NCI-H1694 (cell line): ENCODE data around the gene KCNMA1.

Source experiments
- DNase-seq: peaks from one replicate; lab custom pipeline; 2025; lab: John Stamatoyannopoulos, UW

The KCNMA1 gene

GRCh38 chr10:77633376-77633775 lies 4.2 kb downstream of the KCNMA1 start:
- no peak for DNase-seq

DNA sequence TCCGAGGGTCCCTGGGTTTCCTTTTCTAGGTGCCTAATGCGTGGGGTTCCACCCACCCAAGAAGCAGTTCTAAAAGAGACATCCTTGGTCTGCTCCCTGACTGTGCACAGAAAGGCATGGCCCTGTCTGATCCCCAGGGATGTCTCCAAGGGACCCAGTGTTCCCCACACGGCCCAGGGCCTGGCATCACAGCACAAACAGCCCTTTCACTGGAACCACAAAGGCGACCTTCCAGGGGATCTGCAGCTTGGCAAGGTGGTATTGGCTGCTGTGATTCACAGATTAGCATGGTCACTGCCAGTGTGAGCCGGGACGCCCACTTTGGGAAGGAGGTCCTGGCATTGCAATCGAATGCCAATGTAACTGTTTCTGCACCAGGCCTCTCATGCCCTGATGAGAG lies 6.4 kb downstream of the KCNMA1 start:
- no peak for DNase-seq

GRCh38 chr10:77630507-77630848 lies 7.1 kb downstream of the KCNMA1 start:
- DNase-seq: no peak

DNA sequence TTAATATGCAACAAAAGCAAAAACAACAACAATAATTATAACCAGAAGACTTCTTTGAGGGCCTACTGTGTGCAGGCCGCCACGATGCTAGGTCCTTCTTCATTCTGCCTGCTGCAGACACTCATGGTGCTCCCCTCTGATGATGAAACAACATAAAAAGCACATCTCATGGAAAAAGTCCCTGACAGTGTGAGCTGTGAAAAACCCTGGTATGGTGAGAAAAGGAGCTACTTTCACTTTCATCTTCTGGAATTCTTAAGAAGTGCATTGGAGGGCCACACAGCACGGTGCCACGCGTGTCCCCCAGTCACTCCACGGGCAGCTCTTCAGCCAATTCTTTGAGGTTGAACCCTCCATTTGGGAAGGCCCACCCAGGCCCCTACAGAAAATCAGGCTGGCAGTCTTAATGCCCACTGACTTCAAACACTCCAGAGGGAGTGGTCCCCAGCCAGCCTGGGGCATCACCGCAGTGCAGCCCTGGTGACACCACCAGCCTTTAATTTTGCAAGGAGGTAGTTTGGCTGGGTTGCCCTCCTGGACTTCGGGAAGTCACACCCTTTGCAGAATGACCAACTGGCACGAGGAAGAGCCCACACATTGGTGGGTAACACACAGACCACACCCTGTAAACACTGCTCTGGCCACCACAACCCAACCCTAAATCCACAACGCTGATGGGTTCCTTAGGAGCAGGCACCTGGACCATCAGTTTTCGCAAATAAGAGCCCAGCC lies 7.7 kb downstream of the KCNMA1 start:
- DNase-seq: no peak

DNA sequence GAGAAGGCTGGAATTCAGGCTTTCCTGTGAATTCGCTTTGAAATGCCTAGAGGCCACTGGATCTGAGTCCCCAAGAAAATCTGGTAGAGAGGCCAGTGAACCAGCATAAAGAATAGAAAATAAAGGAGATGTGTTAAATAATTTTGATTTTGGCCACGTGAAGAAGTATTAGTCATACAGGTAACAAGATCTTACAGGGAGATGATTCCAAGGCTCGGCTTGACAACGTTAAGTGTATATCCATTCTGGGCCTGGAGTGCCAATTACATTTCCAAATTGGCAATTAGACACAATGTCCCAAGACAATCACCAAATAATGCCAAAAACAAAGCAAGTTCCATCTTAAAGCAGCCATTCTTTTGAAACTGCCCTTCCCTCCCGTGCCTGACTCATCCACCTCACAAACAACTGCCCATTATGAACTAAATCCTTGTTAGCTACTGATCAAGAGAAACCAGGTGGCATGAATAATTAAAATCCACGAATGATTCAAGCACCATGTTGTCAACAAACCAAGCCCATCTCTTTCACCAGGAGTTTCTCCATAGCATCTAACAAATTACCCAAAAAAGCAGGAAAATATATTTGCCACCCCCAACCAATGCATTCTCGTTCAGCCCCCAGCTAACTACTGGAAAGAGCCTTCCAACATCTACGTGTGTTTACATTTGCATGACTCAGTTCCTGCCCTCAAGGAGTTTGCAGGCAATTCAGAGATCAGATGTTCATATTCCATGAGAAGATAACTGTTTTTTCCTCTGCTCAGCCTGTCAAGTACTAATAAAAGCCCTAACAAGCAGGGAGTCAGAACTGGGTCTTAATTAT lies 8.5 kb downstream of the KCNMA1 start:
- no peak for DNase-seq

DNA sequence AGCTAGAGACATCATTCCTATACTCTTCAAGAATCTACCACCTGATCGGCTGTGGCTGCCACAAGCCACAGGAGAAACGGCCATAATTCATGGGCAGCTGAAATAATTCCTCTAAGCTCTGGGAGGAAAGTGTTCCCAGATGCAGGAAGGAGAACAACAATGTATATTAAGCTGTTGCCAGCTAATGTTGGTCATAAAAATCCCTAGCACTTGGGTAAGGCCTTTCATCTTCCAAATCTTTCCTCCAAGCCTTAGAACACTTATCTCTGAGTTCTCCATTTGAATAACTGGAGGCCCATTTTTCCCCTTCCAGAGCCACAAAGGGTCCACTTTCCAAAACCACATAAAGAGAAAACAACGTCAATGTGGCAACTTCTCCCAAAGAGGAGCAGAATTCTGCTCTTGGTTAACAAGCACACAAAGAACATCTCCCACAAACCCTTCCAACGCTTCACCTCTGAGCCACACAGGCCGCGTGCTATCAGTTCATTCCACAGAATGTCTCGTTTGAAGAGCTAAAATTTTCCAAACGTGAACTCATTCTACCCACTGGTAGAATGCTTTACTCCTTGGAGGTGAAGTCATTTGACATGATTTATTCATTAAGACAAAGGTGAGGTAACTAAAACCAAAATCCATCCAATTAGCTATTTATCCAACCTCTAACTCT lies 11.2 kb downstream of the KCNMA1 start:
- DNase-seq: no peak

GRCh38 chr10:77625379-77625778 lies 12.2 kb downstream of the KCNMA1 start:
- no peak for DNase-seq

- no peak for DNase-seq
Measured at GRCh38 chr10:77622889-77623291, 14.7 kb downstream of the KCNMA1 start.

GRCh38 chr10:77620731-77621130 lies 16.9 kb downstream of the KCNMA1 start:
- DNase-seq: no peak

GRCh38 chr10:77619964-77620703 lies 17.5 kb downstream of the KCNMA1 start:
- DNase-seq: no peak

GRCh38 chr10:77618117-77618516 lies 19.5 kb downstream of the KCNMA1 start:
- DNase-seq: no peak

DNA sequence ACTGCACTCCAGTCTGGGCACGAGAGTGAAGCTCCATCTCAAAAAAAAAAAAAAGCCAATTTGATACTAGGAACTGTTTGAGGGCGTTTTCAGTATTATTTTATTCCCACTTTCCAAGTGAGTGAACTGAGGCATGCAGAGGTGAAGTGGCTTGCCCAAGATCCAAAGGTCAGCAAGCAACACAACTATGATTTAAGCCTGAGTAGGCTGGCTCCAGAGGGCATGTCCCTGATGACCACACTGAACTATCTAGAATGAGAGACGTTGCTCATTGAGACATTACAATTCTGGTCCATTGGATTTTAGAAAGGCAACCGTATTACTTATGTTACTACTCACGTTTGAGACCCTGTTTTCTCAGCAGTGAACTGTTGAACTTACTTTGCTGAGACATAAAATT lies 20.8 kb downstream of the KCNMA1 start:
- DNase-seq: no peak

DNA sequence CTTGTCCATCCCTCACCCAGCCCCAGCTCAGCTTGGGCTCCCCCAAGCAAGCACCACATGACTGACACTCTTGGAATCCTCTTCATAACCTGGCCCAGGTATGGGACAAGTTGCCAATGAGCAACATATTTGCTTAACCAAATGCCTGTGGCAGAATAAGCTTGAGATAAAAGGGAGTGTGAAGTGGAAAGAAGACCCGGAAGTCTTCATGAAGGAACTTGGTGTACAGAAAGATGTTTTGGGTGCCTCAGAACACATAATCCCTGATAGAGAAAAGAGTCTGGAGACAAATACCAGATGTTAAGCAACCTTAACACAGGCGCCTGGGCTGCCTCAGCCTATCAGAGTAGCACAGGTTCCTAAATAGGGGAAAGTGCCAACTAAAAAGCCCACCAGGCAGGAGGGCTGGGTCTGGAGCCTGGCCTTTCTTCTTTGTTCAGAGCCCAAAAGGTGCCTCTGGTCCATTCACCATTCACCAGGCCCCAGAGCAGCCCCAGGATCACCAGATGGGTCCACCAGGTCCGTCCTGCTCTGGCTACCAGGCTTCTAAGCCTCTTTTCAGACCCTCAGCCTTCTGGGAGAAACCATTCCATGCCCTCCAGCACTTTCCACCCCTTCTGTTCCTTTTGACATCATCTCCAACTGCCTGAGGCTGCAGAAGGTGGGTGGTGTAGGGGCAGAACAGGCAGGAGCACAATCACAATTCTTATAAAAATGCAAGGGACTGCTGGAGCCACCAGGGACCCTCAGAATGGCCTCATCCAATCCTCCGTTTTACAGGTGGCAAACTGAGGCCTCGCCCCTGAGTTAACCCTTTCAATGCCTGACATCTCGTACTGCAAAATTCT lies 22.6 kb downstream of the KCNMA1 start:
- DNase-seq: no peak

GRCh38 chr10:77613476-77614130 lies 24.0 kb downstream of the KCNMA1 start:
- no peak for DNase-seq

DNA sequence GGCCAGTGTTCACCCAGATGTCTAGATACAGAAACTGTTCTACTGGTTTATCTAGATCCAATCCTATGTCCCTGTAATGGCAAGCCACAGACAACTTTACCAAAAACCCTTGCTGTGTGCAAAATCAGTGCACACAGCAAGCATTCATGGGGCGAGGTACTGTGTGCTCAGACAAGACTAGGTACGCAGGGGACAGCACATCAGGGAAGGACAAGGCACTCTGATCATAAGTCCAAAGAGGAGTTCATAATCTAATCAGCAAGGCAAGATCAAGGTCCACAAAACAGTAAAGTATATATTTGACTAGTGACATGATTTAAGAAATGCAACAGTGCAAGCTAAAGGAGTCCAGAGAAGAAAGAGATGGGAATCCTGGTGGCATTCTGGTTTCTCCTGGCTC lies 25.9 kb downstream of the KCNMA1 start:
- DNase-seq: no peak

GRCh38 chr10:77611221-77611620 lies 26.4 kb downstream of the KCNMA1 start:
- no peak for DNase-seq

DNA sequence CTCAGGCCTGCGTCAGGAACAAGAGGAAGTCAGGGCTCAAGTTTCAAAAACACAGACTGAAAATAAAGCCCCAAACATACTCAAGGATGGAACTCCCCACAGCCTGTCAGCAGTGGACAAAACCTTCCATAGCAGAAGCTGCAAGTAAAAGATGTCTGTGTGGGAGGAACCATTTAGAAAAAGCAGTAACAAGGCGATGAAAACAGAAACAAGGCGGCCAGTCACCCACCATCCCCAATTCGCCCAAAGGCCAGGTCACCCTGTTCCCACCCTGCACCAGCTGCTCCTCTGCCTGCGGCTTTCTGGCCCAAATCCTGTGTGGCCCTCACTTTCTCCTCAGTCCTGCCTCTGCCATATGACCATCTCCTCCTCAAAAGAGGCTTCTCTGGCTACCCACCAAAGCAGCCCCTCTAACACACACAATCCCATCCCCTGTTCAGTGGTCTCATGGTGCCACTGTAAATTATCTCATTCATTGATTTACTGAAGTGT lies 27.8 kb downstream of the KCNMA1 start:
- DNase-seq: no peak

DNA sequence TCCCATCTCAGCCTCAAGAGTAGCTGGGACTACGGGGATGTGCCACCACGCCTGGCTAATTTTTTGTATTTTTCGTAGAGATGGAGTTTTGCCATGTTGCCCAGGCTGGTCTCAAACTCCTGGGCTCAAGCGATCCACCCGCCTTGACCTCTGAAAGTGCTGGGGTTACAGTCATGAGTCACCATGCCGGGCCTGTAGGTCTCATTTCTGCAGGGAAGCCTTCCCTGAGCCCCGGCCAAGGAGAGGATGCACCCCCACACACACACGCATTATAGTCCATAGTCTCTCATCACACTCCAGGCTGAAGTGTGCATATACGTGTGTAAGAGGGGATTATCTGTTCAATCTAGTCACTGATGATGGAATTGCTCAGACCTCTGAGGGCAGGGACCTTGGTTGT lies 29.3 kb downstream of the KCNMA1 start:
- no peak for DNase-seq

GRCh38 chr10:77606751-77607150 lies 30.9 kb downstream of the KCNMA1 start:
- DNase-seq: no peak

DNA sequence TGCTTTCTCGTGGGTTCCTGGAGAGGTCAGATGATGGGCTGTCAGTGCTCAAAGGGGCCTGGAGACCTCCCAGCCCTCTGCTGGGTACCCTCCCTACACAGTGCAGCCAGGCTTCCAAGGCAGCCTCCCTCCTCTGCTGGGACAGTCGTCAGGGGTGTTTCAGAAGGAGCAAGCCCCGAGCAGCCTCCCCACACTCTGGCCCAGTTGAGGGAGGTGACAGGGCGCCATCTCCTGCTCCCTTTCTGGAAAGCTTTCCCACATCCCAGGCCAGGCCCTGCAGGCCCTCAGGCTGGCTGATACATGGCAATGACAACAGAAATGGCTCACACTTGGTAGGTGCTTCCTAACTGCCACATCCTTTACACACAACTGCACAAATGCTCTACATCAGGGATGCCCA lies 32.1 kb downstream of the KCNMA1 start:
- peak; percentile 19 for DNase-seq

GRCh38 chr10:77604941-77605351 lies 32.7 kb downstream of the KCNMA1 start:
- DNase-seq: no peak
